SKM-1 treated with dmso at 0.1 percent for 144 hours (cell line): Measurements from ENCODE around the gene GNRH2.
A peak's percentile ranks its signal among the peaks of the same experiment; 100 is the strongest.
"Not testable (repeated sequence)": the region's sequence is repeated elsewhere in the genome, so short reads cannot be mapped to it uniquely, and the experiment has no call there.

Experiments
- DNase-seq: peaks from one replicate; lab custom pipeline; 2025; ENCODE audit not compliant: unreplicated experiment; lab: John Stamatoyannopoulos, UW

The GNRH2 gene, protein sequence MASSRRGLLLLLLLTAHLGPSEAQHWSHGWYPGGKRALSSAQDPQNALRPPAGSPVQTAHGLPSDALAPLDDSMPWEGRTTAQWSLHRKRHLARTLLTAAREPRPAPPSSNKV

DNA sequence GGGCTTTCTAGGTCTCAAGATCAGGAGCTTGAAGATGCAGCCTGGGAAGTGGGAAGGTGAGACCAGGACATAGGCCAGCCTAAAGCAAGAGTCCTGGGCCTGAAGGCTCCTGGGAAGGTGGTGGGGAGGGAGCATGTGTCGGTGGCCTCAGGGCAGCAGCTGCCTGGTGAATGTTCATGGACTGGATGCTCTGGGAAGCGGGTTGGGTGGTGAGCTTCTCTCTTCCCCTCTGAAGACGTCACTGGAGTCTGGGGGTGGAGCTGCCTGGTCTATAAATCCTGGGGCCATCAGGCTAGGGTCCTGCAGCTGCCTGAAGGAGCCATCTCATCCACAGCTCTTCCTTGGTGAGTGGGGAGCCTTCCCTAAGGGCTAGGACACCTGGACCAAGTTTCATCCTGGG lies at the start of gene GNRH2:
Gene GNRH2, plus strand, starts transcription at position 301 of the 400 bp plus-strand sequence. CDS start 793 bp downstream, outside the sequence.
- no peak for DNase-seq

DNA sequence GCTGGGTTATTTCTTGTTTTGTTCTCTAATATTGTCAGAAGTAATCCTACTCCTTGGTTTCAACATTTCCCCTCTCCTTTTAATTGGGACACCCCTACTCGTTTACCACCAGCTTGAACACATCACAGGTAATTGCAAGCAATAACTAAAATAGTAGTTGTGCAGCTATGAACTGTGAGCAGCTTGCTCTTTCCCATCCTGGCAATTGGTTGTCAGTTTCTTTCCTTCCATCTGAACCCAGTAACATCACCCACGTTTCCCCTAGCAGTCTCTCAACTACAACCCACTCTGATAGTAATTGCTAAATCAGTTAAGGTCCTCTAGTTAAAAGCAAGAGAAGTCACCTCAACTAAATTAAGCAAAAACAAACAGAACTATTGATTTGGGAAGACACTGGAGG lies 47.6 kb upstream of the GNRH2 start:
- DNase-seq, result no peak

DNA sequence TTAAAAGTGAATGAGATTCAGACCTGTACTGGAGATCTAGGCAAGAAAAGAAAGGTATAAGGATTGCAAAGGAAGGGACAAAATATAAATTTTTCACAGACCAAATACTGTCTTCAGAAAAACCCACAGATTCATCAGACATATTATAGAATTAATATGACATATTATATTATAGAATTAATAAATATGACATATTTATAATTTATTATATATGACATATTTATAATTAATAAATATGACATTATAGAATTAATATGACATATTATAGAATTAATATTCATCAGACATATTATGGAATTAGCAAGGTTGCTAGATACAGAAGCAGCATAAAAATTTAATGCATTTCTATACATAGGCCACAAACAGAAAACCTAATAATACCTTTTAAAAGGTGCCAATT lies 44.7 kb upstream of the GNRH2 start:
- no peak for DNase-seq

DNA sequence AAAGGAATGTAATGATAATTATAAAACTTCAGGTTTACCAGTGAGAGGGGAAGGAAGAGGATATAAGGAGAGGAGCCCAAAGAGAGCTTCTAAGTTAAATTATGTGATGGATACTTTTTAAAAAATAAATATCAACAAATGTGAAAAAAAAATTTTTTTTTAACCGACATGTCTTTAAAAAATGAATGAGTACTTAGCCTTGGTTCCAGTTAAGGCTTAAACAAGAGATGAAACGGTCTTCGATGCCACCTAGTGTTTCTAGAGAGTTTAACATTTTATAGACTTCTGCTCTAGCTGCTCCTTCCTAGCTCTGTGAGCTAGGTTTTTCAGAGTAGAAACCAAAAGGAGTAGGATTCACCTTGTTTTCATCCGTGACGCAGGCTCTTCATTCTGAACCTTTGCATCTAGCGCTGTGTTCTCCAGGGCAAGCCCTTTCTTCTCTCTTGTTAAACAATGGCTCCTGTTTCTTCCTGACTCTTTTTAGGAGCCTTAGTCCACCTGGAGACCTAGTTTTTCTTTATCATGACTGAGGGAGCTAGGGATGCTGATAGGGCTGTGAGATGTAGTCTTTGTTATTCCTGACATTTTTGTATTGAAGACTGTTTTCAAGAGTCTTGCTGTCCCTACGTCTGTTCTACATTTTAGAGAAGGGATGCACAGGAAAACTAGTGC lies 42.4 kb upstream of the GNRH2 start:
- peak; percentile 44 for DNase-seq

DNA sequence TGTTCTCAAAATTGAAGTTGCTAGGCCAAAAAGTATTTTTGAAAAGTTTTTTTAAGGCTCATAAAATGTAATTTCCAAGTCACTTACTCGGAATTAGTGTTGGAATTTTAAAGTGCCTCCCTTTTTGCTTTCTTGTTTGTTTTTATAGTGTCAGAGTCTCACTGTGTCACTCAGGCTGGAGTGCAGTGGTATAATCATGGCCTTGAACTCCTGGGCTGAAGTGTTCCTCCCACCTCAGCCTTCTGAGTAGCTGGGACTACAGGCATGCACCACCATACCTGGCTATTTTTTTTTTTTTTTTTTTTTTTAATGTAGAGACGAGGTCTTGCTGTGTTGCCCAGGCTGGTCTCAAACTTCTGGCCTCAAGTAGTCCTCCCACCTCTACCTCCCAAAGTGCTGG lies 40.0 kb upstream of the GNRH2 start:
- no peak for DNase-seq

DNA sequence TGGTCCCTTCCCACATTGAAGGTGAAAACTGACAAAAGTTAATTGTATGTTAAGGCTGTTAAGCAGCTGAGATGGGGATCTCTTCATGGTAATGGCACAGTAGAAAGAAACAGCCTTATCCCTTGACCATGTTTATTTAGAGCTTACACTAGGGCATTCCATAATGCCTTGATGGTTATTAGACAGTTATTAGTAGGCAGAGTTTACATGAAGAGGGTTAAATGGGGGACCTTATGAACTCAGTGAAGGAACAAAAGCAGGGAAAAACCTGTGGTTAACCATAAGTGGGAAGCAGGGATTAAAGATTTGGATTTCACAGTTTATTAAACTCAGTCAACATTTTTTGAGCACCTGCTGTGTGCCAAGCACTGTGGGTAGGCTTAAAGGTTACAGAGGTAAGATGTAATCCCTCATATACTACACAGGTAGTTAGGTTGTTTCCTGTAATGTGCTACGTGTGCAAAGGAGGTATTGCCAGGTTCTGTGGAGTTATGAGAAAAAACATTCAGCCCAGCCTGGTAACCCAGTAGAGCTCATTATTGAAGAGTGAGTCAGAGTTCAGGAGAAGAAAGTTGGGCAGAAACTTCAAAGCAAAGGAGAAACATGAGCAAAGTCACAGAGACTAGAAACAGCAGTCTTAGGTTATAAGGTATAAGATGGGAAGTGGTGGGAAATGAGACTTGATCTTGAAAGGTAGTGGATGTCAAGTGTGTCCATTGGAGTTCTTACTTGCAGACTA lies 32.3 kb upstream of the GNRH2 start:
- no peak for DNase-seq

DNA sequence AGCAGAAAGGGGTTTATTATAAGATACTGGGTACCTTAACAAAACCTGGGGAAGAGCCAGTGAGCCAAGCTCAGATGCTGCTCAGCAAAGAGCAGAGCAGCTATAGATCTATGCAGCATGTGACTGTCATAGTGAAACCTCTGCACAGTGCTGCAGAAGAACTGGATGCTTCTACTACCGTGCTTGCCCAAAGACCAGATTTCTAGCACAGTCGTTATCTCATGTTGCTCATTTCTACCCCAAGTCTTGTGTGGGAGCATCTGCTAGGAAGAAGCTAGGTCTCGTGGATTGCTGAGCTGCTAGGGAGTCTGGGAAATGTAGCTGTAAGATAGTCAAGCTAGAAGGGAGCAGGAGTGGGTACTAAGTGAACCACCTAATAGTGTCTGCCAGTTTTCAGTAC lies 31.7 kb upstream of the GNRH2 start:
- no peak for DNase-seq

DNA sequence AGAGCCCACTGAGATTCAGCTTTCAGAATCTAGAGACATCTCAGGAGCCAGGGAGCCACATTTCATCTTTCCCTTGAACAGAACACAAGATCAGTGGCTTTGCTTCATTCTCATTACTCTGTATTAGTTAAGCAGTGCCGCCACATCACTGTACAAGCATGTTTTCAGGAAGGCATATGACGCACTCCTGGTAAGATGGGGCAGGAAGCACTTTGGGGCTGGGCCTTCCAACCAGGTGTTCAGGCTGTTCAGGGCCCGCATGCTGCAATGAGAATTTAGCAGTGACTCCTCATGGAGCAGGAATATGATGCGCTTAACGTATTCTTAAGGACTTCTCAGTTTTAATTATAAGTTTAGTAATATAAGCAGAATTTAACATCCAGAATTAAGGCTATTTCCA lies 29.7 kb upstream of the GNRH2 start:
- no peak for DNase-seq

DNA sequence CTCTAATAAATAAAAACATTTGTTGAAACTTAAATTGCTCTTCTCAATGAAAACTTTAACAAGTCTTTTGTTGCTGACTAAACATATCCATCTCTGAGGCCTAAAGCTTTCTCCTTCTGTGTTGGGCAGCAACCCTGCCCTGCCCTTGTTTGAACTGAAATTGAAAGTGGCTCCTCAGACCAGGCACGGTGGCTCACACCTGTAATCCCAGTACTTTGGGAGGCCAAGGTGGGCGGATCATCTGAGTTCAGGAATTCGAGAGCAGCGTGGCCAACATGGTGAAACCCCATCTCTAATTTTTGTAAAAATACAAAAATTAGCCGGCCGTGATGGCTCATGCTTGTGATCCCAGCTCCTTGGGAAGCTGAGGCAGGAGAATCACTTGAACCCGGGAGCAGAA lies 29.2 kb upstream of the GNRH2 start:
- no peak for DNase-seq

DNA sequence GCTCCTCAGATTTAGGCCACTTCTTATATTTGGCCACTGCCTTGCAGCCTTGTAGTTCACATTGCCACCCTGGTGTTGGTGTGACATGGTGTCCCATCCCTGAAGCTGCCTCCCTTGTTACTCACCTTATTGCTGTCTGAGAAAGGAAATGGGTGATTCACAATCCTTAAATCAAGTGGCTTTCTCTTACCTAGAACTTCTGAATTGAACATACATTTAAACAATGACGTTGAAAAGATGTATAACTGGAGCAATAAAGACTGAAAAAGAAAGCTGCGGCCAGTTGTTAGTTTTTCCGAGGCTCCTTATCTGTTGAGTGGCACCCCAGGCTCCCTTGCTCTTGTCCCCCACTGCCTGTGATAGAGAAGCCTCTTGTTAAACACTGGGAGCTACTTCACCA lies 28.8 kb upstream of the GNRH2 start:
- no peak for DNase-seq

DNA sequence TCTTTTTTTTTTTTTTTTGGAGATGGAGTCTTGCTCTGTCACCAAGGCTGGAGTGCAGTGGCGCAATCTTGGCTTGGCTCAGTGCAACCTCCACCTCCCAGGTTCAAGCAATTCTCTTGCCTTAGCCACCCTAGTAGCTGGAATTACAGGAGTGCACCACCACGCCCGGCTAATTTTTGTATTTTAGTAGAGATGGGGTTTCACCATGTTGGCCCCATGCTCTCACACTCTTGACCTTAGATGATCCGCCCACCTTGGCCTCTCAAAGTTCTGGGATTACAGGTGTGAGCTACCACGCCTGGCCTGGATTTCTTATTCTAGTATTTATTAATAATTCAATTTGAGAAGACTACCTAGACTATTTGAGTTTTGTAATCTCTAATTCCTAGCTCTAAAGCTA lies 28.1 kb upstream of the GNRH2 start:
- DNase-seq, result not testable (repeated sequence)

DNA sequence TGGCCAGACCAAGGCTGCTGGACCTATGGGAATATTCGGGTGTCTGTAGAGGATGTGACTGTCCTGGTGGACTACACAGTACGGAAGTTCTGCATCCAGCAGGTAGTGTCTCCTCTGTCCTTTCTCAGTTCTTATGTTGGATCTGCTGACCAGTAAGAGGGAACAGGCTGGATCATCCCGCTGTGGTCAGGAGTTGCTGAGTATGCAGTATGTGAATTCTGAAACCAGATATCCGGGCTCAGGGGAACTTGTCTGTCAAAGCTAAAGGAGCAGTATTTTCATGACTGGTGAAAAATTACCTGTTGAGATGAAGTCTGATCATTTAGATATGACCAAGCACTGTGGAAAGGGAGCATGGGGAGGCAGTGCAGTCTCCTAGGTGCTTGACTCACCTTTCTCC lies 22.1 kb upstream of the GNRH2 start:
- DNase-seq, result no peak

DNA sequence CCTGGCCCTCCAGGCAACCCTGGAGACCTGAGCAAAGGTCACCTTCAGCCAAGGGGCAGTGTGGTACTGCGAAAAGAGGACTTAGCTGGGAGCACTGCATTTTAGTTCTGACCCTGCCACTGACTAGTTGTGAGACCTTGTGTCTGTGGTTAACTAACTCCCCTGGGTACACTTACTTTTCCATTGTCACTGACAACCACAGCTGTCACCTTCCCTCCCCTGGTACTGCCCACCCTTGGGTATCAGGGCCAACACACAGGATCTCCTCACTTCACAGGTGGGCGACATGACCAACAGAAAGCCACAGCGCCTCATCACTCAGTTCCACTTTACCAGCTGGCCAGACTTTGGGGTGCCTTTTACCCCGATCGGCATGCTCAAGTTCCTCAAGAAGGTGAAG lies 21.6 kb upstream of the GNRH2 start:
- no peak for DNase-seq

DNA sequence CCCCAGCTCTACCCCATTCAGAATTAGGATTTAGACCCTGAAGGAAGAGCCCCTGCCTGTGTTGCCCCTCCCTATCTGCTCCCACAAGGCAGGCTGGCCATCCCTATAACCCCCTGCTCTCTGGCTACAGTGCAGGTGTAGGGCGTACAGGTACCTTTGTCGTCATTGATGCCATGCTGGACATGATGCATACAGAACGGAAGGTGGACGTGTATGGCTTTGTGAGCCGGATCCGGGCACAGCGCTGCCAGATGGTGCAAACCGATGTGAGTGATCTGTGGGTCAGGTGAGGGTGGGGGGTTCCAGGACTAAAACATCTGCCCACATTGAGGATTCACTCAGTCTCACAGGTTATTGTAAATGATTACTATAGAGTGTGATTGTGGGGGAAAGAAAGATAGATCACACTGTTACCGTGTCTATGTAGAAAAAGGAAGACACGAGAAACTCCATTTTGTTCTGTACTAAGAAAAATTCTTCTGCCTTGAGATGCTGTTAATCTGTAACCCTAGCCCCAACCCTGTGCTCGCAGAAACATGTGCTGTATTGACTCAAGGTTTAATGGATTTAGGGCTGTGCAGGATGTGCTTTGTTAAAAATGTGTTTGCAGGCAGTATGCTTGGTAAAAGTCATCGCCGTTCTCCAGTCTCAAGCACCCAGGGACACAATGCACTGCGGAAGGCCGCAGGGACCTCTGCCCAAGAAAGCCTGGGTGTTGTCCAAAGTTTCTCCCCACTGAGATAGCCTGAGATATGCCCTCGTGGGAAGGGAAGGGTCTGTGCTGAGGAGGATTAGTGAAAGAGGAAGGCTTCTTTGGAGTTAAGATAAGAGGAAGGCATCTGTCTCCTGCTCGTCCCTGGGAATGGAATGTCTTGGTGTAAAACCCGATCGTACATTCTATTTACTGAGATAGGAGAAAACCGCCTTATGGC lies 20.6 kb upstream of the GNRH2 start:
- not testable (repeated sequence) for DNase-seq

DNA sequence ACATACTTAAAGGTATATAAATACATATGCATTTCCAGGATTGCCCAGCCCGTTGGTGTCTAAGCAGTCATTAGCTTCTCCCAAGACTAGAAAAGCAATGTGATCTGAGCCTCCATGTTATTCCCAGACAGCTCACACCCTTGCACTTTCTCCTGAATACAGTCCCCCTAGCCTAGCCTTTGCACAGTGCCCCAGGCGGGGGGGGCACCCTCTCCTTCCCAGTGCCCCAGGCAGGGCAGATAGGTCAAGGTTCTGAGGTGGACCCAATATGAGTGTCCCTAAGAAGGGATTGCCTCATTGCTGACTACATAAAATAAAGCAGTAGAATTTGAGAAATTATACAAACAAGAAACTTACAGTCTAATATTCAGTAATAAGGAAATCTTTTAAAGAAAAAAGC lies 15.4 kb upstream of the GNRH2 start:
- DNase-seq, result no peak

DNA sequence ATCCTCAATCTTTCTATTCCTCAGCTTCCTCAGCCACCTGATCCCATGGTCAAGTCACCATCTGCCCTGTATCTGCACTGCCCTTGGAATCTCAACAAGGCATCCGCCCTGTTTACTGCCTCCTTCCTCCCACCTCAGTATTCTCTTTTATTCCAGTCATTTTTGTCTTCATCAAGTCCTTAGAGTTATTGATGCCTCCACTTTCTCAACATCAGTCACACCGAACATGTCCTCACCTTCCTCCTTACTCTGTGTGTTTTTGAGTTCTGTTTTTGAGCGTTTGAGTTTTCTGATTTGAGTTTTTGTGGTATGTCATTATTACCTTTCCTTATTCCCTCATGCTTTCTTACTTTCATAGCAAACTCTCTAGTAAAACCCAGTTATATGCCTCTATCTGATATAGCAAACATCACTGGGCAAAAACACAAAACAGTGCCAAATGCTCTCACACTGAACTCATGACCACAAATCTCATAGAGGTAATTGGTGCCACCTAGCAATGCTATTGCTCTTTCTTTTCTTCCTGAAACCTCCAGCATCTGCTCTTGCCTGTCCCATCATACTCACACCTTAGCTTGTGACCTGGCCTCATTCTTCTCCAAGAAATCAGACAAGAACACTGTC lies 11.8 kb upstream of the GNRH2 start:
- DNase-seq, result no peak

DNA sequence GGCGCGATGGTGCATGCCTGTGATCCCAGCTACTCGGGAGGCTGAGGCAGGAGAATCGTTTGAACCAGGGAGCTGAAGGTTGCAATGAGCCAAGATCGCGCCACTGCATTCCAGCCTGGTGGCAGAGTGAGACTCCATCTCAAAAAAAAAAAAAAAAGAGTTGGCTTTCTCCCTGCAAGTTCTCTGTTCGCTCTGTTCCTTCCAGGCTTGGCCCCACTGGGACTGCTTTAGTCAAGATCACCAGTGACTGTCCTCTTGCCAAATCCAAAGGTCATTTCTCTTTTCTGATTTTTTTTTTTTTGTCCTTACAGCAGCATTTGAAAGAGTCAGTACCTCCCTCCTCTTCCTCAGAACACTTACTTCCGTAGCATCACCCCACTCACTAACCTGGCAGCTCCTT lies 10.8 kb upstream of the GNRH2 start:
- DNase-seq, result no peak

DNA sequence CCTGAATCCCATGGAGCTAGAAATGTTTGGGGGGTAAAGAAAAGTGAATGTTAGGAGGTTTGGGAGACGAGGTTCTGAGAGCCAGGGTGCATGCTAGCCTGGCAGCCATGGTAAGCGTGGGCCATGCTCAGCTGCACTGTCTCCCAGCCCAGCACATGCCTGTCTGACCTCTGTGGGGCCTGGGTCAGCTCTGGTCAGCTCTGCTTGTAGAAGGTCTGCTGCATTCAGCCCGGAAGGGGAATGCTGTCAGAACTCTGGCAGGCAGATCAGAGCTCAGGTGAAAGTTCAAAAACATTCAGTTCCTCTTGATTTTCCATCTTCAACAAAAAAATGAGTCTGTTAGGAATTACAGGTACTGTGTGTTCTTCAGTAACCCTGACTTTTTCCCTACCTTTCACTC lies 5.8 kb upstream of the GNRH2 start:
- DNase-seq, result no peak

DNA sequence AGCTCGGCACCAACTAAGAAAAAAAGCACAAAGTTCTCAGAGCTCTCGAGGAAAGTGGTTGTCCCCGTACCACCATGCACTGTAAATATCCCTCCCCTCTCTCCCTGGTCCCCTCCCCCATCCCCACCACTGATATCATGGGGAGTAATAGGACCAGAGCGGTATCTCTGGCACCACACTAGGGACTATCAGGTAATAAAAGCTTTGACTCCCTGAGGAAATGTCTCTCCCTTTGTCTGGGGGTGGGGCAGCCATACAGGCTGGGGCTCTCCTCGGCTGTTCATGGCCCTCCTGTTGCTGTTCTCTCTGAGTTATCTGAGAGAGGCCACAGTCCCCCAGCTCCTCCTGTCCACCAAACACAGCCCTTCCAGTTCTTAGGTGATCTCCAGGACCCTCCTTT lies 5.0 kb upstream of the GNRH2 start:
- no peak for DNase-seq

DNA sequence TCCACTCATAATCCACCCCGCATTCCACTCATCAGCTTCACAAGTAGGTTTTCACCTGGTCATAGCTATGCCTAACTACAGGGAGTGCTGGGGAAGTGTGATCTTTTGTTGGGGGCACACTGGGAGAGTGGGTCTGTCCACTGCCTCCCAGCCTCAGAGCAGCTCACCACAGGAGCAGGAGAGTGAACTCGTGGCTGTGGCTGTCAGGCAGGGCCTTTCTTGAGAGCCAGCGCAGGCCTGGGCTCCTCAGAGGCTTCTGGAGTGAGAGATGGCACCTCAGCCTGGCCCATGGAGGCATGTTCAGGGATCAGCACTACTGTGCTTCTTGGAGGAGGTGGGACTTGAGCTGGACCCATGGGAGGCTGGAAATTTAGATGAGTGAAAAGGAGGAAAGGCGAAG lies 4.0 kb upstream of the GNRH2 start:
- no peak for DNase-seq

DNA sequence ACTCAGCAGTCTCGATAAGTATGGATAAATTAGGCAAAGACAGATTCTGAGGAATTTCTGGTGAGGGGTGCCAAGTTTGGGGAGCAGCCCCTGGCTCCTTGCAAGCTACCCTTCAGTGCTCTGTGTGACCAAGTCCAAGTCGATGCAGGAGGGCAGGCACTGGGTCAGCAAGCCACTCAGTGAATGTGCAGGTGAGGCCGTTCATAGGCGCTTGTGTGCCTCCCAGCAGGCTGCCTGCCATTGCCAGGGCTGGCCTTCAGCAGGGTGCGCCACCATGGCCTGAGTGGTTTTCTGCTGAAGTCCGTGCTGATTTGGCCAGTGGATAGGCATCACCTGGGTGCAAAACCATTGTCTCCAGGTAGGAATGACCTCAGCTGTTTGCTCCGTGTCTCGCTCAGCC lies 3.3 kb upstream of the GNRH2 start:
- no peak for DNase-seq
